Suprapubic skin (tissue), 4 donors: Measurements from ENCODE around the gene SOS1. TPM values are rescaled to one million over a fixed set of nuclear protein-coding genes. Genes with fewer than 3 reads are reported as not detected.

ENCODE experiments used
- DNase-seq, 2 donors: peaks; one replicate each; pipeline ENCODE4 v3.0.0-alpha.2; 2019; ENCODE audit warnings: low spot score in 2 of 2
- H3K27ac ChIP-seq: fragments of 200-600 bp; sonication (generic); one replicate; pipeline ENCODE4 v1.5.1; 2019
- H3K27me3 ChIP-seq: fragments of 200-600 bp; sonication (generic); one replicate; pipeline ENCODE4 v1.5.1; 2019
- H3K36me3 ChIP-seq: fragments of 200-600 bp; sonication (generic); one replicate; pipeline ENCODE4 v1.5.1; 2019
- H3K4me1 ChIP-seq: fragments of 200-600 bp; sonication (generic); one replicate; pipeline ENCODE4 v1.5.1; 2019
- H3K4me3 ChIP-seq: fragments of 200-600 bp; sonication (generic); one replicate; pipeline ENCODE4 v1.5.1; 2019; ENCODE audit warnings: mild to moderate bottlenecking
- H3K9me3 ChIP-seq: fragments of 200-600 bp; sonication (generic); one replicate; pipeline ENCODE4 v1.5.1; 2019
- CTCF ChIP-seq, 2 donors: fragments of 200-600 bp in 1 of 2; fragments of 450-650 bp in 1 of 2; sonication (generic) in 1 of 2; IDR thresholded peaks; one replicate each; pipeline ENCODE4 v1.5.1; 2016 to 2019; ENCODE audit warnings: antibody characterized with exemption in 2 of 2, mild to moderate bottlenecking in 1 of 2, moderate library complexity in 1 of 2
- EP300 ChIP-seq: sonication (generic); formaldehyde crosslinking; IDR thresholded peaks from one replicate; pipeline ENCODE4 v1.6.1; 2017; ENCODE audit warnings: antibody characterized with exemption
- POLR2A ChIP-seq, 2 donors: fragments of 450-650 bp; IDR thresholded peaks; one replicate each; pipeline ENCODE4 v1.6.1; 2017; ENCODE audit warnings: antibody characterized with exemption in 2 of 2, mild to moderate bottlenecking in 2 of 2, moderate library complexity in 2 of 2
- POLR2AphosphoS5 ChIP-seq, 3 donors: sonication (generic); formaldehyde crosslinking; IDR thresholded peaks; one replicate each; pipeline ENCODE4 v1.6.1; 2017; ENCODE audit warnings: antibody characterized with exemption in 3 of 3
- WGBS: methylation state at CpG from one replicate; pipeline ENCODE4 v1.1.5; 2018; 5-methylcytosine and 5-hydroxymethylcytosine counted together
- total RNA-seq, 4 donors: library from RNA; depleted of rRNA; stranded (reverse); fragments of >200 nt; gene quantifications; one replicate each; pipeline ENCODE4 v1.1.0, GENCODE V29; 2016

SOS1 gene
- total RNA-seq, 4 donors from 2014 or later = 18.3 to 38.3 (median 27.7) TPM

- no peak overlapping the region for H3K4me3 ChIP-seq
- H3K36me3 ChIP-seq = peaks cover 17% of the 10 kb centered on the region
- no peaks in the 10 kb centered on the region for H3K9me3 ChIP-seq
- TF ChIP-seq POLR2AphosphoS5 (IDR thresholded peaks at IDR 0.05) = no peak
- TF ChIP-seq EP300 = no peak
- no peaks in the 10 kb centered on the region for H3K27me3 ChIP-seq
- no peaks in the 10 kb centered on the region for H3K4me1 ChIP-seq
- DNase-seq = no peak
- no peak overlapping the region for H3K27ac ChIP-seq
Observed at GRCh38 chr2:39017334-39017733, 103.5 kb downstream of the SOS1 start.

- H3K27me3 ChIP-seq = no peaks in the 10 kb centered on the region
- TF ChIP-seq CTCF (IDR thresholded peaks at IDR 0.05) = no peak
- TF ChIP-seq POLR2A (IDR thresholded peaks at IDR 0.05) = no peak
- H3K36me3 ChIP-seq = peaks cover 30% of the 10 kb centered on the region
- H3K4me1 ChIP-seq = no peaks in the 10 kb centered on the region
- no peak overlapping the region for H3K4me3 ChIP-seq
- no peak overlapping the region for H3K27ac ChIP-seq
- WGBS = 92% methylated on average over 1 of the region's 1 CpG
- no peaks in the 10 kb centered on the region for H3K9me3 ChIP-seq
- DNase-seq = no peak
Observed at GRCh38 chr2:39015424-39015823, 105.4 kb downstream of the SOS1 start.

- WGBS = 85% methylated on average over 3 of the region's 3 CpGs
- no peak for DNase-seq
- no peaks in the 10 kb centered on the region for H3K27me3 ChIP-seq
- H3K9me3 ChIP-seq = no peaks in the 10 kb centered on the region
- no peak overlapping the region for H3K4me3 ChIP-seq
- TF ChIP-seq POLR2AphosphoS5 (IDR thresholded peaks at IDR 0.05) = no peak
- no peak for TF ChIP-seq POLR2A (IDR thresholded peaks at IDR 0.05)
- no peak overlapping the region for H3K27ac ChIP-seq
- peaks cover 45% of the 10 kb centered on the region for H3K36me3 ChIP-seq
- no peaks in the 10 kb centered on the region for H3K4me1 ChIP-seq
Observed at GRCh38 chr2:39013871-39014270, 107.0 kb downstream of the SOS1 start.

- Histone ChIP-seq H3K27me3 (no peaks in the 10 kb centered on the region), H3K9me3 (no peaks in the 10 kb centered on the region), H3K36me3 (peaks cover 86% of the 10 kb centered on the region), H3K4me3 (no peak overlapping the region), H3K27ac (no peak overlapping the region), H3K4me1 (no peaks in the 10 kb centered on the region)
- TF ChIP-seq POLR2AphosphoS5 (IDR thresholded peaks at IDR 0.05) = no peak
- TF ChIP-seq CTCF (IDR thresholded peaks at IDR 0.05) = no peak
- TF ChIP-seq EP300 = no peak
- TF ChIP-seq POLR2A (IDR thresholded peaks at IDR 0.05) = no peak
- 89% methylated on average over 1 of the region's 1 CpG for WGBS
- DNase-seq = no peak
Observed at GRCh38 chr2:39008665-39009064, 112.2 kb downstream of the SOS1 start.

GRCh38 chr2:39007875-39008504, 112.9 kb downstream of the SOS1 start:
- H3K36me3 ChIP-seq = peaks cover 81% of the 10 kb centered on the region
- DNase-seq = no peak

GRCh38 chr2:39000552-39000951, 120.3 kb downstream of the SOS1 start:
- 83% methylated on average over 2 of the region's 2 CpGs for WGBS
- Histone ChIP-seq H3K9me3 (no peaks in the 10 kb centered on the region), H3K27me3 (no peaks in the 10 kb centered on the region), H3K4me1 (no peaks in the 10 kb centered on the region), H3K4me3 (no peak overlapping the region), H3K27ac (no peak overlapping the region), H3K36me3 (peaks cover 77% of the 10 kb centered on the region)
- no peak for TF ChIP-seq EP300
- no peak for DNase-seq

More at GRCh38 chr2:39007875-39008504, 112.9 kb downstream of the SOS1 start:
- Histone ChIP-seq H3K27ac (no peak overlapping the region), H3K9me3 (no peaks in the 10 kb centered on the region), H3K27me3 (no peaks in the 10 kb centered on the region), H3K4me3 (no peak overlapping the region), H3K4me1 (no peaks in the 10 kb centered on the region)
- TF ChIP-seq EP300 (no peak), CTCF (IDR thresholded peaks at IDR 0.05) (no peak), POLR2AphosphoS5 (IDR thresholded peaks at IDR 0.05) (no peak), POLR2A (IDR thresholded peaks at IDR 0.05) (no peak)
- WGBS = 77% methylated on average over 5 of the region's 5 CpGs

- H3K4me3 ChIP-seq = no peak overlapping the region
- 55% methylated on average over 4 of the region's 4 CpGs for WGBS
- H3K27ac ChIP-seq = no peak overlapping the region
- TF ChIP-seq POLR2AphosphoS5 (IDR thresholded peaks at IDR 0.05) (no peak), CTCF (IDR thresholded peaks at IDR 0.05) (no peak), POLR2A (IDR thresholded peaks at IDR 0.05) (no peak), EP300 (no peak)
- H3K36me3 ChIP-seq = peaks cover 84% of the 10 kb centered on the region
- no peaks in the 10 kb centered on the region for H3K9me3 ChIP-seq
- DNase-seq = no peak
- H3K27me3 ChIP-seq = no peaks in the 10 kb centered on the region
- no peaks in the 10 kb centered on the region for H3K4me1 ChIP-seq
Observed at GRCh38 chr2:38997781-38998180, 123.1 kb downstream of the SOS1 start.
